HCEC 1CT (cell line): Measurements from ENCODE around the gene EGF.
"Not testable (repeated sequence)": the region's sequence is repeated elsewhere in the genome, so short reads cannot be mapped to it uniquely, and the experiment has no call there.

Experiments
- DNase-seq: peaks from one replicate; pipeline ENCODE4 v3.0.0-alpha.2; 2017

EGF gene

DNA sequence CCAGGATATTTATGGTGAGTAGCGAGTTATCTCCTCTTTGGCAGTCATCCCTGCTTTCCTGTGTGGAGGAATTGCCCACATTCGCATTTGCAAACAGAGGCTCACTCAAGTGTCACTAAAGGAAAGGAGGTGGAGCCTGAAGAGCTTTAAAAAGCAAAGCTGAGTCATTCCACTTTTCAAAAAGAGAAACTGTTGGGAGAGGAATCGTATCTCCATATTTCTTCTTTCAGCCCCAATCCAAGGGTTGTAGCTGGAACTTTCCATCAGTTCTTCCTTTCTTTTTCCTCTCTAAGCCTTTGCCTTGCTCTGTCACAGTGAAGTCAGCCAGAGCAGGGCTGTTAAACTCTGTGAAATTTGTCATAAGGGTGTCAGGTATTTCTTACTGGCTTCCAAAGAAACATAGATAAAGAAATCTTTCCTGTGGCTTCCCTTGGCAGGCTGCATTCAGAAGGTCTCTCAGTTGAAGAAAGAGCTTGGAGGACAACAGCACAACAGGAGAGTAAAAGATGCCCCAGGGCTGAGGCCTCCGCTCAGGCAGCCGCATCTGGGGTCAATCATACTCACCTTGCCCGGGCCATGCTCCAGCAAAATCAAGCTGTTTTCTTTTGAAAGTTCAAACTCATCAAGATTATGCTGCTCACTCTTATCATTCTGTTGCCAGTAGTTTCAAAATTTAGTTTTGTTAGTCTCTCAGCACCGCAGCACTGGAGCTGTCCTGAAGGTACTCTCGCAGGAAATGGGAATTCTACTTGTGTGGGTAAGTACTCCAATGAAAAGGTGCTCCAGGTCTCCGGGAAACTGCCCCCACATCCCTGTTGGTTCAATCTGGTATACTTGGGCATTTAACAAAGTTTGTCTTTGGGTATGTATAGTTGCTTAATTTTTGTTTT, at the start of gene EGF:
Gene EGF (plus strand): TSS at position 178 of the 890 bp plus-strand sequence. CDS start 453 bp downstream, at position 631.
- peak; percentile 4 for DNase-seq

DNA sequence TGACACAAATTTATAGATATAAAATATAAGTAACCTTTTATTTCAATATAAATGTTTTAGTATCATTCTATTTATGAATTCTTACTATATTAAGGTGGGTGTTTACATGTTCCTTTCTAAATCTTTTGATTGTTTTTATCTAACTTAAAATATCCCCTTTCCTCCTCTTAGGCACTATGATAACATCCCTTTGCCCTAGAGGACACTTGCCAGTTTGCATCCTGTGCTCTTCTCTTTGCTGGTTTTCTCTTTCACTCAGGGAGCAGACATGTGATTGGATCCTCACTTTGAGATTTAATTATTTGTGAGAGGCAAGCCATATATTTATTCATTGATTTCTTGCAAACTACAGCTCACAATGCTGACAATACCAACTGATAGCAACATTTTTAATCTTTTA, 48.5 kb upstream of the EGF start:
- no peak for DNase-seq

- no peak for DNase-seq
These were observed 42.6 kb upstream of the EGF start for GRCh38 chr4:109870061-109870460.

DNA sequence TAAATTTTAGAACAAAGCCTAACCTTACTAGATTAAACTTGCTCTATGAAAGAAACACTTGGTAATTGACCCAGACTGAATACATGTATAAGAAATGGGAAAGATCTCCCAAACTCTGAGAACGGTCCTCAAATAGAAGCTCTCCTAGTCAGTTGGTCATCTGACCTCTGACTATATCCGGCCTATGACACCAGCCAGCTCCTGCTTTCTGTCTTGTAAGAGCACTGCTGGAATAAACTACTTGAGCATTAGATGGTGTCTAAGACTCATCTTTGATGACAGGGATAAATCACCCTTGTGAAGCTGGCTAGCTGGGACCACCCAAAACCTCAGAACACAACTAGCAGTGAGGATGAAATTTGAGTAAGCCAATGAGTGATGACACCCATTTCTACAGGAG, 40.6 kb upstream of the EGF start:
- DNase-seq, result no peak

GRCh38 chr4:109872950-109873656, 39.6 kb upstream of the EGF start:
- no peak for DNase-seq

DNA sequence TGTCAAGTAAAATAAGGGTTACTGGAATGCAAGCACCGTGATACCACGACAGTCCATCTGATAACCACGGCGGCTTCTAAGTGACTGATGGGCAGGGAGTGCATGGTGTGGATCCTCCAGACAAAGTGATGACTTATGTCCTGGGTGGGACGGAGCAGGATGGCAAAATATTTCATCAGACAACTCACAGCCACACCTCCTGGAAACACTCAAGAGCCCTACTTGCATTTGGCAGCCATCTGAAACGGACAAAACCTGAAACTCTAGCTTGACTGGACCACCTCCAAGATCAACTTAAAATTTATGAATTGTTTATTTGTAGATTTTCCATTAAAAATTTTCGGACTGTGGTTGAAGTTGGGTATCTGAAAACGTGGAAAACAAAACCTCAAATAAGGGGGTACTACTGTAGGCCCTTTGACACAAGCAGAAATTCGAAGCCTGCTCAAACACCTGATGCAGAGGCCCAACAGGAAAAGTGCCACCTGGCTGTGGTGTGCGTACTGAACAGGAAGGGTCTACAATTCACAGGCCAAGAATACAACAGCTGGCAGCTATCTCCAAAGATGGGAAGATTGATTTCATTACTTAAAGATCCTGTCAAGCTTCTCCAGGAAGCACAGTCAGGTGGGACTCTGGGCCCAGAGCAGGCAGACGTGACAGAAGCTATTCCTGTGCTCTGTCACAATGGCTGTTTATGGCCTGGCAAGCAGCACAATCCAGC, 38.7 kb upstream of the EGF start:
- DNase-seq, result no peak

DNA sequence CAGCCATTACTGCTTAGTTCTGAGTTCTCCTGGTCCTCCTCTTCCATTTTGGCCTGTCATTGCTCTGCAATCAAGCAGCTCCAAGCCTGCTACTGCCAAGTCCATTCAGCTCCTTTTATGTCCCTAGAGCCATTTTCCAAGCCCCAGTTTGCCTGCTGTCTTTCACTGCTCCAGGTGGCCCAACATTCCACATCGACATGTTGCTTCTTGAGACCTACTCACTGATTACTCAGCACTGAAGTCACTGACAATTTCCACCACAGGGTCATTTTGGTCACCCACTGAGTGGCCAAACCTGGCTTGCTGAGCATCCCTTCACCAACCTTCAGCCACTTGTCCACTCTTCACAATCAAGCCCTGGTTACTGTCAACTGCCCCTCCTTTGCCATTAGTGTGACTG, 37.6 kb upstream of the EGF start:
- no peak for DNase-seq

DNA sequence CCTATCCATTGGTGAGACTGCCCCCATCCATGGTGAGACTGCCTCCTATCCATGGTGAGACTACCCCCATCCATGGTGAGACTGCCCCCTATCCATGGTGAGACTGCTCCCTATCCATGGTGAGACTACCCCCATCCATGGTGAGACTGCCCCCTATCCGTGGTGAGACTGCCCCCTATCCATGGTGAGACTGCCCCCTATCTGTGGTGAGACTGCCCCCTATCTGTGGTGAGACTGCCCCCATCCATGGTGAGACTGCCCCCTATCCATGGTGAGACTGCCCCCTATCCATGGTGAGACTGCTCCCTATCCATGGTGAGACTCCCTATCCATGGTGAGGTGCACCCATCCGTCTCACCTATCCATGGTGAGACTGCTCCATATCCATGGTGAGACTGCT, 37.1 kb upstream of the EGF start:
- DNase-seq, result not testable (repeated sequence)

GRCh38 chr4:109876634-109877265, 35.9 kb upstream of the EGF start:
- no peak for DNase-seq

DNA sequence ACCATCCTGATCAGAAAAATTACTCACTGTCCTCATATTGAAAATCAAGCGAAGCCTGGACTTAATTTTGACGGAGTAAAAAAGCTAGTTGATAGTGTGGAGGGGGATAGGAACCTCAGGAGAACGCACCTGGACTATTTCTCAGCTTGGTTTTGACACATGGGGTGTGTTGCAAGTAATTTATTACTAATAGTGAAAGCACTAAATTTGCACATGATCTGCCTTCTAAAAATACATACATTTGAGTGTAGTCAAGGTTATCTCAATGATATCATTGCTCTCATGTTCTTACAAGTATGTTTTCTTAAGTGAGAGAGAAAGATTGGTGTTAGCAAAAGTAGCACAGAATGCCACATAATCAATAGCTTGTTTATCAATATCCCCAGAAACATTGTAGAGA, 35.3 kb upstream of the EGF start:
- DNase-seq, result no peak

GRCh38 chr4:109878355-109878754, 34.3 kb upstream of the EGF start:
- DNase-seq, result no peak

DNA sequence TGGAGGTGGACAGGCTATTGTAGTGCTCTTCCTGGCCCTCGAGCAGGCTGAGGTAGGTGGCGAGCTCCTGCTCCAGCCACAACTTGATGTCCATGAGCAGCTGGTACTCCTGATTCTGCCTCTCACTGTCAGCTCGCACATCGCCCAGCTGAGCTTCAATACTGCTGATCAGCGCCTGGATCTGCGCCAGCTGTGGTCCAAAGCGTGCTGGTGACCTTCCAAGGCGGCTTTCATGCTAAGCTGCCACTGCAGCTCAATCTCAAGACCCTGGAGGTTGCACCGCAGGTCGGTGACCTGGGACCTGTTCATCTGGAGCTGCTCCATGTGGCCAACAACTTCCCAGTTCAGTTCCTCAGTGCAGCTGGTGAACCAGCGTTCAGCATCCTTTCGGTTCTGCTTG, 33.6 kb upstream of the EGF start:
- DNase-seq, result no peak

DNA sequence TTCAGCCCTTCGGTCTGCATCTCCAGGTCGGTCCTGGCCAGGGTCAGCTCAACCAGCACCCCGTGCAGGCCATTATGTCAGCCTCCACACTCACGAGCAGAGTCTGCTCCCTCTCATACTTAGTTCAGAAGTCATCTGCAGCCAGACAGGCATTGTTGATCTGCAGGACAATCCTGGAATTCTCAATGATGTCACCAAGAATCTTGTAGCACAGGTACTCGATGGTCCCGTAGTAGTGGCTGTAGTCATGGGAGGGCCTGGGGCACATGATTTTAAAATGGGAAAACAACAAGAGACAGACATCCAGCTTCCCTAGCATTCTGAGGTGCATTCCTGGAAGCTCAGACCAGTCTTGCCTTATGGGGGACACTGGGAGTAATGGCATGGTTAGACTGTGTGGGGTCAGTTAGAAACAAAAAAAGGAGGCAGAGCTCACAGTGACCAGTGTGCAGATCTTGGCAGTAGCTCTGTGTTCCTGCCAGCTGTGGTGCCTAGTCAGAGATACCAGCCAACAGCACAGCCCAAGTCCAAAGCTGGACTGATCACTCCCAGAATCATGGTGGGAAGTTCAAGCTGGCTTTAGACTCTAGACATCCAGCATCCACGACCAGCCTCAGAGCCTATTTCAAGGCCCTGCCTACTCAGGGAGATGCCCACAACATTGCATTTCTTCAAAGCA, 32.9 kb upstream of the EGF start:
- DNase-seq, result no peak

- no peak for DNase-seq
These were observed 26.4 kb upstream of the EGF start for GRCh38 chr4:109886303-109886702.

DNA sequence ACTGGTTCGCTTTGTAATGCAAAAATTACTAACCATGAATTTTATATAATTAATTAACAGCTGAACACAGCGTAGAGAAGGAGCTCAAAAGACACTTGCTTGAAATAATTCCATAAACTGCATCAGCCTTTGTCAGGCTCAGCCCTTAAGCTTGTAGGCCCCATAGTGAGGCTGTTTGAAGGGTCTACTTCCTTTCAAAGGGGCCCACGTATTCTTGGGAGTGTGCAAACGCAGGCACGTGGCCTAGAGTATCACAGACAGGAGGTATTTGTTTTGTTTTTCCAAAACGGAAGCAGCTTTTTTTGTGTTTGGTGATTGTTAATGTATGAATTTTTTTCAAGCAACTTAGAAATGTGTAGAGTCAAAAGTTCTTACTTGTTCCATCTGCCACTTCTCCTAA, 25.6 kb upstream of the EGF start:
- DNase-seq, result no peak

GRCh38 chr4:109890076-109890475, 22.6 kb upstream of the EGF start:
- DNase-seq, result no peak

GRCh38 chr4:109902559-109903251, 10.0 kb upstream of the EGF start:
- no peak for DNase-seq

- no peak for DNase-seq
These were observed 4.0 kb upstream of the EGF start for GRCh38 chr4:109908731-109909130.

DNA sequence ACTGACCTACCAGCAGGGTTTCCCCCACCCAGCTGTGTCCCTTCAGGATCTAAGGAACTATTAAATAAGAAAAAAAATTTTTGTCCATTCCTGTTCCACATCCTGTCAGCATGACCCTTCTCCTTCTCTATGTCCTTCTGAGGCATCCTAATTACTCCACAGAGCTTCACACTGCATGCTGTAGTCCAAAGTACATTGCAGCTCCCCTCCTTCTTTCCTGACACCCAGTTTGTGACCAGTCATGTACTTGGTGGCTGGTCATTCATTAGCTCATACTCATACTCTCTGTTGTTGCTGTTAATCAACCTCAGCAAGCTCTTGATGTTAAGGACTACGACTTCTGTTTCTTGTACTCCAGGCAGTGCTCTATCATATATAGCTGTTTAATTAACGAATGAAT, 2.4 kb upstream of the EGF start:
- no peak for DNase-seq

DNA sequence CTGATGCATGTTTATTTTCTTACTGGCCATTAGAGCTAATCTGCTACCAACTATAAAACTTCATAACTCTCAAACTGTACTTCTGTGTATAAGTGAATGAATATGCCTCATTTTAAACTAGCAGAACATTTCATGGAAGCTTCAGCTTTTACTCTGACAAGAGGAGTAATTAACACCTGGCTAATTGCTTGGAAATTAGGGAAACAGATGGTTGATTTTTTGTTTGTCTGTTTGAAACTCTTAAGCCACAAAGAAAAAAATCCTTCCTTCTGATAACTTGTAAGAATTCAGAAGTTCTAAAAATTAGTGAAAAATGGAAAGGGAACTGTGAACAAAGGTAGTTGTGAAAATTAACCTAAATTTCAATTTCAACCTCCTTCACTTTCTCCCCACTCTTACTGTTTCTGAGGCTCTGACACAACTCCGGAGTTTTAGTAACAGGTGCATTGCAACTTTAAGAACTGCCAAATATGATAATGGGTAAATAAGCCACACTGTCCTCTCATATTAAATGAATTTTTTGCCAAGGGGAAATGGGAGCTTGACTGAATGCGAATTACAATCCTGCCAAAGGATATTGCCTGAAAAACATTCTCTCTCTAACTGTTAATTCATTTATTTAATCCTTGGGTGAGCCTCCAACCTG, 1.0 kb downstream of the EGF start:
- DNase-seq, result no peak

- no peak for DNase-seq
These were observed 1.6 kb downstream of the EGF start for GRCh38 chr4:109914322-109914721.
